ENCODE results near the gene DDX39A.
A peak's percentile ranks its signal among the peaks of the same experiment; 100 is the strongest.

DDX39A gene

GRCh38 chr19:14434543-14435319 lies 15.6 kb upstream of the DDX39A start:
- DNase-seq = peak in 5 of 56 donors; percentile 9 to 35 (median 12)

DNA sequence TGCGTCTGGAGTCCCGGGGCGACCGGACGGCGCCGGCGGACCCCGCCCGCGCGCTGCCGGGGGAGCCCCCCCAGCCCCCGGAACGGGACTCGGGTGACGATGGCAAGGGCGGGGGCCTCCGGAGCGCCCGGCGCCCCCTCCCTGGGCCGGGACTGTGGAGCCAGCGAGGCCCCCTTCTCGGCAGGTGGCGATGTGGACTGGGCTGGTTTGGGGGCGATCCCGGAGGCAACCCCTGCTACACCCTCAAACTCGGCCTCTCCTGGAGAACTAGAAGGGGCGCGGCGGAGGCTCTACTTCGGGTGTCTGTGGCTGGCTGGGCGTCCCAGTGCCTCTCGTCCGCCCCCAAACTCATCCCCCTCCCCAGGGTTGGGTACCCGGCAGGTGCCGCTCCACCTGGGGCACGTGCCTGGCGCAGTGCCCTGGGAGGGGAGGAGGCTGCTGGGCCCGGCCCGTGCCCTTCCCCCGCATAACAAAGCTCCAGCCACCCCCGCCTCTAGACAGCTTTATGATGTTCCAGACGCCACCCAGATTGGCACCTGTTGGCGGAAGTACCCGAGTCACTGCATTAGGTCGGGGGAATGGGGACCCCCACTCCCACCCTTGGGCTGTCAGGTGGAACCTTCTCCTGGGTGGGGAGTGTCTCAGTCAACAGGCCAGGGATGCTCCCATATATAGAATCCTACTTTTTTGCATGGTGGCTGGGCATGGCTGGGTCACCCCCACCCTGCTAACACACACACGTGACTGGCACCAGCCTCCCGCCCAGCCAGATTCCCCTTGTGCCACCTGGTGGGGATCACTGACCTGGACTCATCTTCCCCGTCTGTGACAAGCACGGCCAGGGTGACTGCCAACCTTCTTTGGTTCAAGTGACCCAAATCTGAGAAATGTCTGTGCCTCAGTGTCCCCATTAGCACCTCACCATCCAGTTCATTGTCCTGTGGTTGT lies 14.7 kb upstream of the DDX39A start:
- peak in 24 of 56 donors; percentile 6 to 74 (median 28) for DNase-seq

GRCh38 chr19:14432791-14433553 lies 13.8 kb upstream of the DDX39A start, which contains the start of gene PKN1:
Gene PKN1, plus strand, starts transcription at chr19:14433306. Its CDS starts 216 bp downstream, at chr19:14433522.
- DNase-seq = peak in 43 of 56 donors; percentile 6 to 76 (median 36)

DNA sequence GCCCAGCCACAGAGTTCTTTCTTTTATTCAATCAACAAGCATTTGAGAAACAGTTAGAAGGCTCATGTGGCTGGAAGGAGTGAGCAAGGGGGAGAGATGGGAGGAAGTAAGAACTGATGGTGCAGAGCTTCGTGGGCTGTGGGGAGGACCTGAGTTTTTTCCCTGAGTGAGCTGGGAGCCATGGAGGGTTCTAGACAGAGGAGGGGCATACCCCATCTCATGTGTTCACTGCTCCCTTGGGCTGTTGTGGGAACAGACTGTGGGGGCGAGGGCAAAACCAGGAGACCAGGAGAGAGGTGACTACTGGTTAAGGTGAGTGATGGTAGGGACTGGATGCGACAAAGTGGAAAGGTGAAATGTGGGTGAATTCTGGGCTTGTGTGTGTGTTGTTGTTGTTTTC lies 11.6 kb upstream of the DDX39A start:
- DNase-seq = no peak

GRCh38 chr19:14428882-14429416 lies 9.8 kb upstream of the DDX39A start:
- DNase-seq = no peak

GRCh38 chr19:14427461-14427860 lies 8.3 kb upstream of the DDX39A start:
- no peak for DNase-seq

- no peak for DNase-seq
Measured at GRCh38 chr19:14425696-14426138, 6.6 kb upstream of the DDX39A start.

DNA sequence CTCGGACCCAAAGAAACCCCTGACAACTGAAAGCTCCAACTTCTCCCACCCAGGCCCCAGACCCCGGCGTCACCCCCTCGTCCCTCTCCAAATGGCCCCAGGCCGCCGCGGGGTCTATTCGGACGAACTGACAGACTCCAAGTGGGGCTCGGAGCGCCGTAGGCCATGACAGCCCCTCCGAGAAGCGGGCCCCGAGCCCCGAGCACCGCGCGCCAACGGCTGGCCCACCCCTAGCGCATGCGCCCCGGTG lies 360 bp downstream of the DDX39A start:
- DNase-seq = peak in 2 of 56 donors; percentile 48 to 68

DNA sequence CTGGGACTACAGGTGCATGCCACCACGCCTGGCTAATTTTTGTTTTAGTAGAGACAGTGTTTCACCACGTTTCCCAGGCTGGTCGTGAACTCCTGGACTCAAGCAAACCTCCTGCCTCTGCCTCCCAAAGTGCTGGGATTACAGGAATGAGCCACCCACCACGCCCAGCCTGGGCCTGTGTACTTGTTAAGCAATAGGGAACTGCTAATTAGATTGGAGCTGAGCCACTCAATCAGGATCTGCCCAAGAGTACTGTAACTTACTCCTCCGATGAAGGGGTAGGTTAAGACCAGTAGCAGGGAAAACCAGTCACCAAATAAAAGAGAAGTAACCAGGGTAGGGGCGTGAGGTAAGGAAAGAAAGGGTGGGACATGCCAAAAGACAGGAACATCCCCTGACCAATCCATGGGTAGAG lies 2.3 kb downstream of the DDX39A start:
- no peak for DNase-seq

DNA sequence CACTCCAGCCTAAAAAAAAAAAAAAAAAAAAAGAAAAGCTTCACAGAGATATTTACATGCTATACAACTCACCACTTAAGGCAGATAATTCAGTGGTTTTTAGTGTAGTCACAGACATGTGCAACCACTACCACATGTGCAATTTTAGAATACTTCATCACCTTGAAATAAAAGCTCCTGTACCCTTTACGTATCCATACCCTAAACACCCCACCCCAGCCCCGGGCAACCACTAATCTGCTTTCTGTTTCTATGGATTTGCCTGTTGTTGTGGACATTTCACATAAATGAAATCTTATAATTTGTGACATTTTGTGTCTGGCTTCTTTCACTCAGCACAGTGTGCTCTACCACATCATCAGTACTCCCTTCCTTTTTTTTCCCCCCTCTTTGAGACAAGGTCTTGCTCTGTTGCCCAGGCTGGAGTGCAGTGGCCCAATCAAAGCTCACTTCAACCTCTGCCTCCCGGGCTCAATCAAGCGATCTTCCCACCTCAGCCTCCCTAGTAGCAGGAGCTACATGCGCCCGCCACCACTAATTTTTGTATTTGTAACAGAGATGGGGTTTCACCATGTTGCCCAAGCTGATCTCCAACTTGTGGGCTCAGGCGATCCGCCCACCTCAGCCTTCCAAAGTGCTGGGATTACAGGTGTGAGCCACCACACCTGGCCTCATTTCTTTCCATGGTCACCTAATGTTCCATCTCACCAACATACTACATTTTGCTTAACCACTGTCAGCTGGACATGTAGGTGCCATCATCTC lies 4.0 kb downstream of the DDX39A start:
- DNase-seq = no peak

- DNase-seq = no peak
Measured at GRCh38 chr19:14413693-14414181, 5.4 kb downstream of the DDX39A start.

DNA sequence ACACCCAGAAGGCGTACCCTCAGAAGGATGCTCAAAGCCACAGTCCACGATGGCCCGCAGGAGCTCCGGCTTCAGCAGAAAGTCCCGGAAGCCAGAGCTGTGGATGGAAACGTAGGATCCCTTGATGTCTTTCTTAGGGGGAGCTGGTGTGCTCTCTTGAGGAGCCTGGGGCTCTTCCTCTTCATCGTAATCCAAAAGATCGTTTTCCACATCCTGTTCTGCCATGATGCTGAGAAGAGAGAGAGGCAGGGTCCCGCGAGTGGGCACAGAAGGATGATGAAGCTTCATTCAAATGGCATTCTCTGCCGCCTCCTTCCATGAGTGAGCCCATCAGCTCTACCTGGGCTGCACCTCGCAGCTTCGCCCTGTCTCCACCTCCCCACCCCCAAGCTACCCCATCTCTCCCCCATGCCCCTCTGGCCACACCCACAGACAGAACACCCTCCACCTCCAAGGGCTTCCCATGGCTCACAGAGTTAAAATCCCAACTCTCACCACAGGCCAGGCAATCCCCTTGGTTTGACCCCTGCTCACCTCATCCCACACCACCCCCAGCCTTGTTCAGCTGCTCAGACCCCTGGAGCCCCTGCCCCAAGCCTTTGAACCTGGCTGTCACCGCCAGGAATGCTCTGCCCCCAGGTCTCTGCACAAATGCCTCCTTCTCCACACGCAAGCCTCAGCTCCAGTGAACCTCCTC lies 6.0 kb downstream of the DDX39A start:
- DNase-seq = no peak

GRCh38 chr19:14412324-14412995 lies 6.7 kb downstream of the DDX39A start:
- DNase-seq = no peak

GRCh38 chr19:14411938-14412245 lies 7.2 kb downstream of the DDX39A start:
- no peak for DNase-seq

- DNase-seq = no peak
Measured at GRCh38 chr19:14411161-14411937, 7.8 kb downstream of the DDX39A start.

GRCh38 chr19:14410091-14411051 lies 8.8 kb downstream of the DDX39A start:
- DNase-seq = no peak

Measured in nucleus accumbens (tissue), 56 donors.